Osteoblast (primary cell): ENCODE results near the gene SRCAP. TPM values are rescaled to one million over a fixed set of nuclear protein-coding genes. Genes with fewer than 3 reads are reported as not detected.

Experiments
- DNase-seq: peaks from one replicate; pipeline ENCODE4 v3.0.0; 2011; ENCODE audit warnings: low spot score, mixed read lengths; ENCODE audit not compliant: insufficient read length; ENCODE audit errors: missing footprints
- H2AFZ ChIP-seq: 2 replicates; pipeline ENCODE4 v1.6.0; 2011; ENCODE audit warnings: mild to moderate bottlenecking, low read length
- H3K27ac ChIP-seq: 2 replicates; pipeline ENCODE4 v1.5.1; 2011; ENCODE audit warnings: mild to moderate bottlenecking, low read depth, low read length, moderate library complexity
- H3K27me3 ChIP-seq: 2 replicates; pipeline ENCODE4 v1.6.0; 2012; ENCODE audit warnings: mild to moderate bottlenecking, control low read depth, inconsistent platforms, low read length, moderate library complexity; ENCODE audit not compliant: insufficient read depth
- H3K36me3 ChIP-seq: 2 replicates; pipeline ENCODE4 v1.5.1; 2011; ENCODE audit warnings: mild to moderate bottlenecking, low read length, control low read depth, moderate library complexity; ENCODE audit not compliant: insufficient read depth
- H3K4me1 ChIP-seq: 2 replicates; pipeline ENCODE4 v1.5.1; 2011; ENCODE audit warnings: mild to moderate bottlenecking, low read length, control low read depth, moderate library complexity; ENCODE audit not compliant: insufficient read depth
- H3K4me2 ChIP-seq: 2 replicates; pipeline ENCODE4 v1.6.0; 2011; ENCODE audit warnings: mild to moderate bottlenecking, low read length; ENCODE audit not compliant: insufficient read depth
- H3K4me3 ChIP-seq: fragments of 200-600 bp; sonication (generic); 3 replicates; pipeline ENCODE4 v1.5.1; 2012; ENCODE audit warnings: mild to moderate bottlenecking, low read length, inconsistent platforms; ENCODE audit not compliant: insufficient read depth
- H3K79me2 ChIP-seq: 2 replicates; pipeline ENCODE4 v1.6.0; 2012; ENCODE audit warnings: mild to moderate bottlenecking, low read length, control low read depth, inconsistent platforms; ENCODE audit not compliant: insufficient read depth
- H3K9me3 ChIP-seq: 2 replicates; pipeline ENCODE4 v1.5.1; 2011; ENCODE audit warnings: low read depth, low read length, control low read depth
- H4K20me1 ChIP-seq: 2 replicates; pipeline ENCODE4 v1.6.0; 2012; ENCODE audit warnings: mild to moderate bottlenecking, low read length, control low read depth; ENCODE audit not compliant: insufficient read depth
- CTCF ChIP-seq: IDR thresholded peaks from 2 replicates; pipeline ENCODE4 v1.5.1; 2011; ENCODE audit warnings: mild to moderate bottlenecking, low read depth, low read length, moderate library complexity; ENCODE audit errors: extremely low read depth
- total RNA-seq: library from RNA; depleted of rRNA; stranded (reverse); fragments of >200 nt; gene quantifications from 2 replicates; pipeline ENCODE4 v1.2.3, GENCODE V29; 2012

The SRCAP gene
- total RNA-seq, 1 donor = 16.3 TPM

DNA sequence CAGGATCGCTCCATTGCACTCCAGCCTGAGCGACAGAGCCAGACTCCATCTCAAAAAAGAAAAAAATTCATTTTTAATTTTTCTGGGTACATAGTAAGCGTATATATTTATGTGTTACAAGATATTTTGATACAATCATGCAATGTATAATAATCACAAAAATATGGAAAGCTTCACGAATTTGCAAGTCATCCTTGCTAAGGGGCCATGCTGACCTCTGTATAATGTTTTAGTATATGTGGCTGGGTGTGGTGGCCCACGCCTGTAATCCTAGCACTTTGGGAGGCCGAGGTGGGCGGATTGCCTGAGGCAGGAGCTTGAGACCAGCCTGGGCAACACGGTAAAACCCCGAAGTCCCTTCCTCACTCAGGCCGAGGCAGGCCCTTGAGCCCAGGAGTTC is 23.8 kb upstream of the SRCAP start:
- H3K4me3 ChIP-seq = no peak overlapping the region
- no peaks in the 10 kb centered on the region for H3K4me1 ChIP-seq
- H3K79me2 ChIP-seq = no peaks in the 10 kb centered on the region
- H2AFZ ChIP-seq = no peak overlapping the region
- no peaks in the 10 kb centered on the region for H3K27me3 ChIP-seq
- H3K36me3 ChIP-seq = peaks cover 6% of the 10 kb centered on the region
- TF ChIP-seq CTCF = no peak
- no peak overlapping the region for H3K27ac ChIP-seq
- H3K9me3 ChIP-seq = no peaks in the 10 kb centered on the region
- no peak for DNase-seq
- no peak overlapping the region for H3K4me2 ChIP-seq
- no peaks in the 10 kb centered on the region for H4K20me1 ChIP-seq

- Histone ChIP-seq H4K20me1 (no peaks in the 10 kb centered on the region), H3K27ac (no peak overlapping the region), H3K79me2 (no peaks in the 10 kb centered on the region), H3K4me2 (no peak overlapping the region), H3K36me3 (no peaks in the 10 kb centered on the region), H3K27me3 (no peaks in the 10 kb centered on the region), H2AFZ (peak overlapping the region; percentile 41), H3K4me3 (no peak overlapping the region), H3K9me3 (no peaks in the 10 kb centered on the region), H3K4me1 (no peaks in the 10 kb centered on the region)
- DNase-seq = no peak
- no peak for TF ChIP-seq CTCF
These were observed 20.9 kb upstream of the SRCAP start for GRCh38 chr16:30677931-30678585.

DNA sequence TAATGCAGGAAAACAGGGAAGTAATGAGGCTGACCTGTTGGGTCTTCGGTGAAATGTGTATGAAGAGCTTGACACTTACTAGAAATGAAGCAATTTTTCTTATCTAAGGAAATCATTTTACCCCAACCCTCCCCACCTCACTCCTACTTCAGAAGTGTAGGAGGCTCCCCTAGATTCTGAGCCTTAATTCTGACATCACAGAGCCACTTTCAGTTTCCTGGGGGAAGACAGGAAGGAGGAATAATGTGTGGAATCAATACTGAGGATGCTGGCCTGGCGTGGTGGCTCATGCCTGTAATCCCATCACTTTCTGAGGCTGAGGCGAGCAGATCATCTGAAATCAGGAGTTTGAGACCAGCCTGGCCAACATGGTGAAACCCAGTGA is 20.4 kb upstream of the SRCAP start:
- no peak overlapping the region for H3K4me2 ChIP-seq
- H3K4me3 ChIP-seq = no peak overlapping the region
- no peak overlapping the region for H3K27ac ChIP-seq
- TF ChIP-seq CTCF = no peak
- no peaks in the 10 kb centered on the region for H3K4me1 ChIP-seq
- peak; percentile 26 for DNase-seq
- H2AFZ ChIP-seq = peak overlapping the region; percentile 41
- H4K20me1 ChIP-seq = no peaks in the 10 kb centered on the region
- no peaks in the 10 kb centered on the region for H3K79me2 ChIP-seq
- H3K9me3 ChIP-seq = no peaks in the 10 kb centered on the region
- no peaks in the 10 kb centered on the region for H3K27me3 ChIP-seq
- no peaks in the 10 kb centered on the region for H3K36me3 ChIP-seq

- no peak overlapping the region for H3K27ac ChIP-seq
- no peaks in the 10 kb centered on the region for H4K20me1 ChIP-seq
- H3K79me2 ChIP-seq = no peaks in the 10 kb centered on the region
- H3K36me3 ChIP-seq = no peaks in the 10 kb centered on the region
- no peak overlapping the region for H3K4me3 ChIP-seq
- H3K27me3 ChIP-seq = no peaks in the 10 kb centered on the region
- H3K4me2 ChIP-seq = no peak overlapping the region
- H2AFZ ChIP-seq = no peak overlapping the region
- H3K4me1 ChIP-seq = no peaks in the 10 kb centered on the region
- no peaks in the 10 kb centered on the region for H3K9me3 ChIP-seq
- no peak for DNase-seq
- no peak for TF ChIP-seq CTCF
These were observed 18.6 kb upstream of the SRCAP start for GRCh38 chr16:30680326-30680725.
